ENCODE results near the gene ZFP57.
"Not testable (repeated sequence)": the region's sequence is repeated elsewhere in the genome, so short reads cannot be mapped to it uniquely, and the experiment has no call there.

Gene ZFP57

GRCh38 chr6:29696147-29697125, 15.5 kb upstream of the ZFP57 start:
- DNase-seq (ENCODE audit: low read depth in 3 of 3), result no peak

GRCh38 chr6:29694637-29695036, 13.7 kb upstream of the ZFP57 start:
- no peak for DNase-seq (ENCODE audit: low read depth in 3 of 3)

GRCh38 chr6:29685718-29686326, 4.9 kb upstream of the ZFP57 start:
- DNase-seq (ENCODE audit: low read depth in 3 of 3), result no peak

- DNase-seq (ENCODE audit: low read depth in 3 of 3), result no peak
Measured at GRCh38 chr6:29681811-29682210, 859 bp upstream of the ZFP57 start.

GRCh38 chr6:29680416-29680815, 536 bp downstream of the ZFP57 start:
- DNase-seq (ENCODE audit: low read depth in 3 of 3), result no peak

GRCh38 chr6:29679962-29680361, 990 bp downstream of the ZFP57 start:
- DNase-seq (ENCODE audit: low read depth in 3 of 3), result no peak

- DNase-seq (ENCODE audit: low read depth in 3 of 3), result no peak
Measured at GRCh38 chr6:29678114-29678513, 2.8 kb downstream of the ZFP57 start.

- no peak for DNase-seq (ENCODE audit: low read depth in 3 of 3)
Measured at GRCh38 chr6:29676981-29677601, 3.9 kb downstream of the ZFP57 start.

- no peak for DNase-seq (ENCODE audit: low read depth in 3 of 3)
Measured at GRCh38 chr6:29675561-29675960, 5.4 kb downstream of the ZFP57 start.

GRCh38 chr6:29674008-29674407, 6.9 kb downstream of the ZFP57 start:
- no peak for DNase-seq (ENCODE audit: low read depth in 3 of 3)

- no peak for DNase-seq (ENCODE audit: low read depth in 3 of 3)
Measured at GRCh38 chr6:29673161-29673560, 7.8 kb downstream of the ZFP57 start.

- DNase-seq (ENCODE audit: low read depth in 3 of 3), result not testable (repeated sequence)
Measured at GRCh38 chr6:29672116-29672515, 8.8 kb downstream of the ZFP57 start.

GRCh38 chr6:29671026-29671425, 9.9 kb downstream of the ZFP57 start:
- DNase-seq (ENCODE audit: low read depth in 3 of 3), result no peak

- no peak for DNase-seq (ENCODE audit: low read depth in 3 of 3)
Measured at GRCh38 chr6:29667158-29667557, 13.8 kb downstream of the ZFP57 start.

- DNase-seq (ENCODE audit: low read depth in 3 of 3), result no peak
Measured at GRCh38 chr6:29666826-29667130, 14.2 kb downstream of the ZFP57 start.

GRCh38 chr6:29665942-29666825, 14.8 kb downstream of the ZFP57 start:
- DNase-seq (ENCODE audit: low read depth in 3 of 3), result no peak

- DNase-seq (ENCODE audit: low read depth in 3 of 3), result no peak
Measured at GRCh38 chr6:29663300-29664042, 17.5 kb downstream of the ZFP57 start.

- DNase-seq (ENCODE audit: low read depth in 3 of 3), result not testable (repeated sequence)
Measured at GRCh38 chr6:29661502-29662141, 19.3 kb downstream of the ZFP57 start.

GRCh38 chr6:29661071-29661470, 19.9 kb downstream of the ZFP57 start:
- no peak for DNase-seq (ENCODE audit: low read depth in 3 of 3)

- DNase-seq (ENCODE audit: low read depth in 3 of 3), result no peak
Measured at GRCh38 chr6:29656798-29657197, 24.2 kb downstream of the ZFP57 start, which contains the start of gene MOG. TSS of gene MOG (plus strand) at chr6:29657092. CDS start at chr6:29657210, 118 bp downstream.

Measured in stimulated activated CD4-positive, alpha-beta T cell treated with anti-CD3 and anti-CD28 coated beads, TNF-alpha, amount 100 ng/mL, for 4 hours (primary cell).